Calu3 (cell line): ENCODE results near the gene CERCAM. TPM values are rescaled to one million over a fixed set of nuclear protein-coding genes. Genes with fewer than 3 reads are reported as not detected.
"Not testable (repeated sequence)": the region's sequence is repeated elsewhere in the genome, so short reads cannot be mapped to it uniquely, and the experiment has no call there.

ENCODE experiments used
- BruUV-seq: library from RNA; stranded (reverse); fragments of 400-500 nt; replicated peaks from 2 replicates; lab custom pipeline; 2021; lab: Mats Ljungman, UMichigan
- CTCF ChIA-PET: fragments of 300-600 bp; sonication (Branson Sonifier 250); formaldehyde crosslinking; loops from one replicate; lab custom pipeline; 2022; ENCODE audit warnings: antibody characterized with exemption; lab: Charles Lee
- DNase-seq: peaks from one replicate; pipeline ENCODE4 v3.0.0; 2022
- H3K27ac Mint-ChIP-seq: one replicate; pipeline ENCODE4 v1.8.0; 2022; ENCODE audit warnings: mixed read lengths; ENCODE audit not compliant: unreplicated experiment
- H3K27me3 Mint-ChIP-seq: one replicate; pipeline ENCODE4 v1.8.0; 2022; ENCODE audit warnings: mixed read lengths; ENCODE audit not compliant: unreplicated experiment
- H3K36me3 Mint-ChIP-seq: one replicate; pipeline ENCODE4 v1.8.0; 2022; ENCODE audit warnings: mild to moderate bottlenecking, moderate library complexity, mixed read lengths; ENCODE audit not compliant: insufficient read depth, unreplicated experiment
- H3K4me1 Mint-ChIP-seq: one replicate; pipeline ENCODE4 v1.8.0; 2022; ENCODE audit warnings: mild to moderate bottlenecking, low read depth, mixed read lengths; ENCODE audit not compliant: unreplicated experiment
- H3K4me3 Mint-ChIP-seq: one replicate; pipeline ENCODE4 v1.8.0; 2022; ENCODE audit warnings: mild to moderate bottlenecking, low read depth, moderate library complexity, mixed read lengths; ENCODE audit not compliant: unreplicated experiment
- H3K9me3 Mint-ChIP-seq: one replicate; pipeline ENCODE4 v1.8.0; 2022; ENCODE audit warnings: low read depth, mixed read lengths; ENCODE audit not compliant: unreplicated experiment
- intact Hi-C: fragments of 100-400 bp; cut with micrococcal nuclease; formaldehyde crosslinking; loops from one replicate; pipeline ENCODE4 v1.10.0; 2022; ENCODE audit not compliant: unreplicated experiment
- total RNA-seq: library from RNA; stranded (reverse); gene quantifications from 2 replicates; pipeline ENCODE4 v1.2.3, GENCODE V29; 2022
- TF ChIP-seq, protein P1 (sequence below): fragments of 200-600 bp; IDR thresholded peaks from one replicate; pipeline ENCODE4 v1.8.0; 2022; ENCODE audit warnings: antibody characterized with exemption; ENCODE audit not compliant: unreplicated experiment

CERCAM gene
- total RNA-seq, 1 experiment from 2014 or later, result 11.5 TPM

DNA sequence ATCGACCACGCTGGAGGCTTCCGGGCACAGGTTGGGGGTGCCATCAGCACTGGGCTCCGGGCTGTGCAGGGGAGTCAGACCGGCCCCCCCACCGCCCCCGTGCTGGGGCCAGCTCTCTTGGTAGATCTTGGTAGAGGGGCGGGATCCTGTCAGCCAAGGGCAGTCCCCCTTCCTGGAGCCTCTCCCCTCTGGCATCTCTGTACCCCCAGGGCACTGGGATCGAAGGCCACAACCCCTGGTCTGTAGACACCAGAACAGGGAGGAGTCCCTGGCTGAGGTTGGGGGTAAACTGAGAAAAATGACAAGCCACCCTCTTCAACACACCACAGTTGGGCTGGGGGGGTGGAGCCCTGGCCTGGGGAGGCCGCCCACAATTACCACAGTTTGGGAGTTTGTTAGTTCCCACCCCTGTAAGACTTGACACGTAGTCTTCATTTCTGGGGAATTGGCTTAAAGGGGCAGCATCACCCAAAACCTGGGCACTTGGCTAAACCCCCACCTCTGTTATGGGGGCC is 882 bp downstream of the CERCAM start:
- Mint-ChIP-seq H3K4me1 (peaks cover 2% of the 10 kb centered on the region), H3K9me3 (no peaks in the 10 kb centered on the region), H3K4me3 (peak overlapping the region; percentile 64), H3K27me3 (no peaks in the 10 kb centered on the region), H3K36me3 (peaks cover 18% of the 10 kb centered on the region), H3K27ac (no peak overlapping the region)
- no TSS peak for BruUV-seq
- TF ChIP-seq, protein P1, sequence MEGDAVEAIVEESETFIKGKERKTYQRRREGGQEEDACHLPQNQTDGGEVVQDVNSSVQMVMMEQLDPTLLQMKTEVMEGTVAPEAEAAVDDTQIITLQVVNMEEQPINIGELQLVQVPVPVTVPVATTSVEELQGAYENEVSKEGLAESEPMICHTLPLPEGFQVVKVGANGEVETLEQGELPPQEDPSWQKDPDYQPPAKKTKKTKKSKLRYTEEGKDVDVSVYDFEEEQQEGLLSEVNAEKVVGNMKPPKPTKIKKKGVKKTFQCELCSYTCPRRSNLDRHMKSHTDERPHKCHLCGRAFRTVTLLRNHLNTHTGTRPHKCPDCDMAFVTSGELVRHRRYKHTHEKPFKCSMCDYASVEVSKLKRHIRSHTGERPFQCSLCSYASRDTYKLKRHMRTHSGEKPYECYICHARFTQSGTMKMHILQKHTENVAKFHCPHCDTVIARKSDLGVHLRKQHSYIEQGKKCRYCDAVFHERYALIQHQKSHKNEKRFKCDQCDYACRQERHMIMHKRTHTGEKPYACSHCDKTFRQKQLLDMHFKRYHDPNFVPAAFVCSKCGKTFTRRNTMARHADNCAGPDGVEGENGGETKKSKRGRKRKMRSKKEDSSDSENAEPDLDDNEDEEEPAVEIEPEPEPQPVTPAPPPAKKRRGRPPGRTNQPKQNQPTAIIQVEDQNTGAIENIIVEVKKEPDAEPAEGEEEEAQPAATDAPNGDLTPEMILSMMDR, result no peak
- intact Hi-C loops, result no loop called here
- DNase-seq, result no peak
- CTCF ChIA-PET, result interaction anchor here (1.5 to 3.1 kb wide), 2 partner anchors 17 to 19 kb away, joined by 4 to 14 read pairs; no protein-coding TSS in a partner anchor

DNA sequence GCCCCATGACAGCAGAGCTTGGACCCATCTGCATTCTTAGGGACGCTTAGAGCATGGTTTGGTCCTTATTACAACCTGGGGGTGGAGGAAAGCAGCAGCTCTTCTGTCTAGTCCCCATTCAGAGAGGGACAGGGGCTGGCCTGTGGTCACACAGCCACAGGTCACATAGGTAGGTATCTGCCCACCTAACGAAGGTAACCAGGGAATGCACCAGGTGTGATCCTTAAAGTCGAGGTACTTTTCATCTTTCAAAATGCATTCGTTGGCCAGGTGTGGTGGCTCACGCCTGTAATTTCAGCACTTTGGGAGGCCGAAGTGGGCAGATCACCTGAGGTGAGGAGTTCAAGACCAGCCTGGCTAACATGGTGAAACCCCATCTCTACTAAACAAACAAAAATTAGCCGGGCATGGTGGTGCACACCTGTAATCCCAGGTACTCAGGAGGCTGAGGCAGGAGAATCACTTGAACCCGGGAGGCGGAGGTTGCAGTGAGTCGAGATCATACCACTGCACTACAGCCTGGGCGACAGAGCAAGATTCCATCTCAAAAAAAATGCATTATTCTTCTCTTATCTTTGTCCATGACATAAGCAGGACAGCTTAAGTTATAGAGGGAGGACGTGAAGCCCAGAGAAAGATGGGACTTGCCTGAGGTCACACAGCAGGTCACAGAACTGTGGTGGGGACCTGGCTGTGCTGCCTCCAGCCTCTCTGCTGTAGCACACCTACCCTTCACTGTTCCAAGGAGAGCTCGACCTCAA is 1.5 kb downstream of the CERCAM start:
- H3K27ac Mint-ChIP-seq, BruUV-seq, H3K4me3 Mint-ChIP-seq, intact Hi-C loops, H3K27me3 Mint-ChIP-seq, DNase-seq, H3K9me3 Mint-ChIP-seq, H3K4me1 Mint-ChIP-seq: not testable (repeated sequence)
- CTCF ChIA-PET, result interaction anchor here (3.1 kb wide), 1 partner anchor 17 kb away, joined by 14 read pairs; no protein-coding TSS in a partner anchor
- peaks cover 18% of the 10 kb centered on the region for H3K36me3 Mint-ChIP-seq

DNA sequence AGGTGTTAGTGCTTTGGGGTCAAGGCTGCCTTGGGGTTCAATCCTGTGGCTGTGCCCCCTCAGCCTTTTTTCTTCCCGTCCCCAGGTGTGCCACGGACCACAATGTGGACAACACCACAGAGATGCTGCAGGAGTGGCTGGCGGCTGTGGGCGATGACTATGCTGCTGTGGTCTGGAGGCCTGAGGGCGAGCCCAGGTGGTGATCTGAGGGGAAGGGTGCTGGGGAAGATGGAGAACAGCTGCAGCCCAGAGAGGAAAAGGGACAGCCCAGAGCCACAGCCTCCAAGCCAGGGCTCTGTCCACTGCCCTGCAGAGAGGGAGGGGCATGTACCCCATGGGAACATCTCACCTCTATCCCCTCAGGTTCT is 2.1 kb downstream of the CERCAM start:
- no peaks in the 10 kb centered on the region for H3K9me3 Mint-ChIP-seq
- H3K4me1 Mint-ChIP-seq, result no peaks in the 10 kb centered on the region
- H3K27me3 Mint-ChIP-seq, result no peaks in the 10 kb centered on the region
- peaks cover 18% of the 10 kb centered on the region for H3K36me3 Mint-ChIP-seq
- intact Hi-C loops, result no loop called here
- H3K4me3 Mint-ChIP-seq, result no peak overlapping the region
- TF ChIP-seq, protein P1, result no peak
- H3K27ac Mint-ChIP-seq, result no peak overlapping the region
- DNase-seq, result no peak
- BruUV-seq, result no TSS peak
- CTCF ChIA-PET, result no interaction called here

DNA sequence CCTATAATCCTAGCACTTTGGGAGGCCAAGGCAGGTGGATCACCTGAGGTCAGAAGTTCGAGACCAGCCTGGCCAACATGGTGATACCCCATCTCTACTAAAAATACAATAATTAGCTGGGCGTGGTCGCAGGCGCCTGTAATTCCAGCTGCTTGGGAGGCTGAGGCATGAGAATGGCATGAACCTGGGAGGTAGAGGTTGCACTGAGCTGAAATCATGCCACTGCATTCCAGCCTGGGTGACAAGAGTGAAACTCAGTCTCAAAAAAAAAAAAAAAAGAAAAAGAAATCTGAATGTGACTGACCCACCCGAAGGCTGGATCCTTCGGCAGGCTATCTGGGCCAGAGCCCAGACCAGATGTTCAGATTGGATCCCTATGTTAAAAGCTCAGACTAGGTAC is 2.7 kb downstream of the CERCAM start:
- peaks cover 18% of the 10 kb centered on the region for H3K36me3 Mint-ChIP-seq
- H3K4me1 Mint-ChIP-seq, H3K4me3 Mint-ChIP-seq, DNase-seq, intact Hi-C loops, H3K27ac Mint-ChIP-seq, CTCF ChIA-PET, H3K27me3 Mint-ChIP-seq, BruUV-seq, H3K9me3 Mint-ChIP-seq: not testable (repeated sequence)

DNA sequence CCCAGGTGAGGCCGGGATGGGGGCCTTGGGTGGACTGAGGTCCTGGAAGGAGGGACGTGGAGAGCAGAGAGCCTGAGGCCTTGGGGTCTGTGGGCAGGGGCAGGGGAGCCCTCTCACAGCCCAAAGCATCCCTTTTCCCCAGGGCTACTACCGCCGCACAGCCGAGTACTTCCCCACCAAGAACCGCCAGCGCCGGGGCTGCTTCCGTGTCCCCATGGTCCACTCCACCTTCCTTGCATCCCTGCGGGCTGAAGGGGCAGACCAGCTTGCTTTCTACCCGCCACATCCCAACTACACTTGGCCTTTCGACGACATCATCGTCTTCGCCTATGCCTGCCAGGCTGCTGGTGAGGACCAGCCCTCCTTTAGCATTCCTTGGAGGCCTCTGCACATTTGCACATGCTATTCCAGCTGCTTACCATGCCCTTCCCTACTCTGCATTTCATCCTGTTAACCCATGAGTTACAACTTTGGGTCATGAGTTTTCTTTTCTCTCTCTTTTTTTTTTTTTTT is 3.7 kb downstream of the CERCAM start:
- no peaks in the 10 kb centered on the region for H3K27me3 Mint-ChIP-seq
- no peak for DNase-seq
- no peaks in the 10 kb centered on the region for H3K4me1 Mint-ChIP-seq
- BruUV-seq, result no TSS peak
- H3K36me3 Mint-ChIP-seq, result peaks cover 17% of the 10 kb centered on the region
- H3K27ac Mint-ChIP-seq, result no peak overlapping the region
- H3K4me3 Mint-ChIP-seq, result no peak overlapping the region
- TF ChIP-seq, protein P1, result no peak
- CTCF ChIA-PET, result interaction anchor here (0.7 kb wide), 1 partner anchor 29 kb away, joined by 3 read pairs; no protein-coding TSS in a partner anchor
- intact Hi-C loops, result no loop called here
- H3K9me3 Mint-ChIP-seq, result no peaks in the 10 kb centered on the region
